Esophagus squamous epithelium (tissue), 5 donors: Measurements from ENCODE around the gene ERC2. TPM values are rescaled to one million over a fixed set of nuclear protein-coding genes. Genes with fewer than 3 reads are reported as not detected.
"Not testable (repeated sequence)": the region's sequence is repeated elsewhere in the genome, so short reads cannot be mapped to it uniquely, and the experiment has no call there.

Source experiments
- DNase-seq: peaks from one replicate; lab custom pipeline; 2025; lab: John Stamatoyannopoulos, UW
- H3K27ac ChIP-seq, 4 donors: fragments of 200-600 bp; sonication (generic); one replicate each; pipeline ENCODE4 v1.5.1; 2016 to 2019; ENCODE audit warnings: mild to moderate bottlenecking in 1 of 4
- H3K27me3 ChIP-seq, 4 donors: fragments of 200-600 bp; sonication (generic); 1 replicate in 3 of 4; 2 replicates in 1 of 4; pipeline versions ENCODE4 v1.5.1 to v1.6.0; 2017 to 2021; ENCODE audit warnings: antibody characterized with exemption in 1 of 4
- H3K36me3 ChIP-seq, 3 donors: fragments of 200-600 bp; sonication (generic); one replicate each; pipeline ENCODE4 v1.5.1; 2016 to 2019
- H3K4me1 ChIP-seq, 3 donors: fragments of 200-600 bp; sonication (generic); one replicate each; pipeline ENCODE4 v1.5.1; 2017 to 2019
- H3K4me3 ChIP-seq, 4 donors: fragments of 200-600 bp; sonication (generic); 1 replicate in 3 of 4; 2 replicates in 1 of 4; pipeline ENCODE4 v1.5.1; 2016 to 2019; ENCODE audit warnings: mild to moderate bottlenecking in 2 of 4, moderate library complexity in 1 of 4
- H3K9me3 ChIP-seq, 3 donors: fragments of 200-600 bp; sonication (generic); one replicate each; pipeline ENCODE4 v1.5.1; 2016 to 2019
- POLR2A ChIP-seq, 4 donors: fragments of 450-650 bp; IDR thresholded peaks; one replicate each; pipeline ENCODE4 v1.6.1; 2017; ENCODE audit warnings: antibody characterized with exemption in 4 of 4, mild to moderate bottlenecking in 4 of 4, moderate library complexity in 3 of 4
- WGBS, 2 donors: methylation state at CpG; one replicate each; pipeline ENCODE4 v1.1.5; 2018; 5-methylcytosine and 5-hydroxymethylcytosine counted together
- intact Hi-C: fragments of 100-400 bp; cut with DNase I; formaldehyde crosslinking; loops from one replicate; pipeline ENCODE4 v1.15.0; 2022
- total RNA-seq, 4 donors: library from RNA; depleted of rRNA; stranded (reverse); fragments of >200 nt; gene quantifications; one replicate each; pipeline ENCODE4 v1.1.0, GENCODE V29; 2016
- TF ChIP-seq, protein P1 (sequence below), 6 experiments: fragments of 450-650 bp in 4 of 6; fragments of 200-600 bp in 2 of 6; sonication (generic) in 2 of 6; IDR thresholded peaks; one replicate each; pipeline ENCODE4 v1.5.1; 2016 to 2019; ENCODE audit warnings: antibody characterized with exemption in 6 of 6, mild to moderate bottlenecking in 4 of 6, moderate library complexity in 4 of 6
- donor health status: DM: yes; HTN: yes; CAD: no.

ERC2 gene
- total RNA-seq: 1 to 10 TPM in 2 of 4 donors, under 1 TPM in 2; 0.12 to 1.9 (median 0.86) TPM

DNA sequence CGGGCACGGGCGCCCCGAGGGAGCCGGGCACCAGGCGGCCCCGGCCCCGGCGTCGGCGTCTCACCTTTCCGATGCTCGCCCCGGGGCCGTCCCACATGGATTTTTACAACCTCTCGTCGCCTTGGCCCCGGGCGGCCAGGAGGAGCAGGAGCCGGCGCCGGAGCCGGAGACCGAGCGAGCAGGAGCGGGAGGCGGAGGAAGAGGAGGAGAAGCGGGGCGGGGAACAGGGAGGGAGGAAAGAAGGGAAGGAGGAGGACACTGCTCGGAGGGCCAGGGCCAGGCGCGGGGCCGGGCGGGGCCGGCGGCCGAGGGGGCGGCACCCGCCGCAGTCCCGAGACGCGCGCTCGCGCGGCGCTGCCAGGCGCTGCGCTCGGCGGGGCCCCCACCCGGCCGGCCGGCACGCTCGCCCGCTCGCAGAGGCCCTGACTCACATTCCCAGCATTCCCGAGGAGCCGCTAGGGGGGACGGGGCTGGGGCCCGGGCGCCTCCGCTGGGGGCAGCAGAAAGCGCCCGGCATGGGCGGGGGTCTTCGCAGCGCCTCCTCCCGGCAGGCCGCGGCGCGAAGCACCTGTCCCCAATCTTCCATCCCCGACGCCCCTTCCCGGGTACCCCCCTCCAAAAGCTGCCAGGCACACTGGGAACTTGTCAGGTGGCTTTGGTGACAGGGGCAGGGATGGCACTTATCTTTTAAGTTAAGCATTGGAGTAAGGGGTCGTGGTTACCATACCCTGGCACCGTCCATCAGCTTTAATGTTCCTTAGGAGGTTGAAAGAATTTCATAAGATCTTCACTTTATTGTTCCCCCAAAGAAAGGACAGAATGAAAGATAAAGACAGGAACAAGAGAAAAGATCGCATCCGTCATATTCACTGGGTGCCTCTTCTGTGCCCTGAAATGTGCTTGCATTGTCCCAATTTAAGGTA, at the start of gene ERC2:
Gene ERC2, minus strand, starts transcription at position 284 of the 923 bp plus-strand sequence.
- peaks cover 0 to 84% (median 2%) of the 10 kb centered on the region in 4 donors for H3K27me3 ChIP-seq
- H3K4me3 ChIP-seq: peak within 1 kb of the TSS; percentile 37 to 68 (median 47)
- intact Hi-C loops: no loop called here
- TF ChIP-seq, protein P1, sequence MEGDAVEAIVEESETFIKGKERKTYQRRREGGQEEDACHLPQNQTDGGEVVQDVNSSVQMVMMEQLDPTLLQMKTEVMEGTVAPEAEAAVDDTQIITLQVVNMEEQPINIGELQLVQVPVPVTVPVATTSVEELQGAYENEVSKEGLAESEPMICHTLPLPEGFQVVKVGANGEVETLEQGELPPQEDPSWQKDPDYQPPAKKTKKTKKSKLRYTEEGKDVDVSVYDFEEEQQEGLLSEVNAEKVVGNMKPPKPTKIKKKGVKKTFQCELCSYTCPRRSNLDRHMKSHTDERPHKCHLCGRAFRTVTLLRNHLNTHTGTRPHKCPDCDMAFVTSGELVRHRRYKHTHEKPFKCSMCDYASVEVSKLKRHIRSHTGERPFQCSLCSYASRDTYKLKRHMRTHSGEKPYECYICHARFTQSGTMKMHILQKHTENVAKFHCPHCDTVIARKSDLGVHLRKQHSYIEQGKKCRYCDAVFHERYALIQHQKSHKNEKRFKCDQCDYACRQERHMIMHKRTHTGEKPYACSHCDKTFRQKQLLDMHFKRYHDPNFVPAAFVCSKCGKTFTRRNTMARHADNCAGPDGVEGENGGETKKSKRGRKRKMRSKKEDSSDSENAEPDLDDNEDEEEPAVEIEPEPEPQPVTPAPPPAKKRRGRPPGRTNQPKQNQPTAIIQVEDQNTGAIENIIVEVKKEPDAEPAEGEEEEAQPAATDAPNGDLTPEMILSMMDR (IDR thresholded peaks at IDR 0.05): no peak
- TF ChIP-seq POLR2A (IDR thresholded peaks at IDR 0.05): no peak
- DNase-seq: no peak
- no peaks in the 10 kb centered on the region for H3K9me3 ChIP-seq
- peaks cover 4 to 25% (median 6%) of the 10 kb centered on the region in 3 donors for H3K4me1 ChIP-seq
- WGBS, 2 donors: 53 to 56% methylated on average over 4 to 5 of the region's 82 CpGs
- no peaks in the 10 kb centered on the region for H3K36me3 ChIP-seq
- no peak within 1 kb of the TSS for H3K27ac ChIP-seq

DNA sequence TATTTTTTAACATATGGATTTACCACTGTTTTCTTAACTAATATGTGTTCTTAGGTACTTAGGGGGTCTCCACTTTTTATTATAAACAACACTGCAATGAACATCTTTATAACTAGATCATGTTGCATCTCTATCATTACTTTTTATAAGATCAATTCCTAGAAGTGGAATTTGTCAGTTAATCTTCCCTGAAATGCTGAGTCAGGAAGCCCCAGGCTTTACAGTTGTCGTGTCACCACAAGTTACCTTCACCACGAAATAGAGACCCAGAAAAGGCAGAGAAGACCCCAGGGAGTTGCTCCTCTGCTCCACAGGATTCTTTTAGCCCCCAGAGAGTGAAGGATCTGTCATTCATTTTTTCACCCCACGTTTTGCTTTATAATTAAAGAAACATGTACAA, 34.5 kb upstream of the ERC2 start:
- no peaks in the 10 kb centered on the region for H3K4me1 ChIP-seq

DNA sequence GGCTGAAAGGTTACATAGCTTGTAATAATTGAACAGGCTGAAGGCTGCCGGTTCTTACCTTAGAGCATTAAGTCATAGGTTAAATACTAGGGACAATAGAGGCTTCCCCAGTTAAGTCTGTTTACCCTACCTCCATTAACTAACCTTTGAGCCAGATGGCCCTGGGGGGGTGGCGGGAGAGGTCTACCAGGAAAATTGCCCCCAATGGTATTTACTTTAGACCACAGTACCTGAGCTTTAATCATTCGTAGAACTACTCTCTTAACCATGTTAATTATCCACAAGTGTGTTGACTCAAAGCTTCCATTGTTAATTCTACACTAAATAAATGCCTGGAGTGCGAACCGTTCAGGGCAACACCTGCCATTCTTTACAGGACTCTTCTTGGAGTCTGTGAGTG, 28.1 kb upstream of the ERC2 start:
- H3K9me3 ChIP-seq, H3K4me3 ChIP-seq, H3K27ac ChIP-seq, H3K36me3 ChIP-seq, H3K4me1 ChIP-seq, DNase-seq, intact Hi-C loops: not testable (repeated sequence)
- peaks cover 0 to 38% (median 0%) of the 10 kb centered on the region in 4 donors for H3K27me3 ChIP-seq
- WGBS, 2 donors: 39 to 66% methylated on average over 4 to 5 of the region's 5 CpGs

More for the DNA sequence above, 34.5 kb upstream of the ERC2 start:
- H3K27me3 ChIP-seq: peaks cover 0 to 26% (median 0%) of the 10 kb centered on the region in 4 donors
- intact Hi-C loops: no loop called here
- H3K27ac ChIP-seq: no peak overlapping the region
- WGBS, 2 donors: 35 to 37% methylated on average over 3 of the region's 3 CpGs
- no peak overlapping the region for H3K4me3 ChIP-seq
- DNase-seq: no peak
- no peaks in the 10 kb centered on the region for H3K36me3 ChIP-seq
- H3K9me3 ChIP-seq: no peaks in the 10 kb centered on the region
- TF ChIP-seq, protein P1 (IDR thresholded peaks at IDR 0.05): no peak
- TF ChIP-seq POLR2A (IDR thresholded peaks at IDR 0.05): no peak

DNA sequence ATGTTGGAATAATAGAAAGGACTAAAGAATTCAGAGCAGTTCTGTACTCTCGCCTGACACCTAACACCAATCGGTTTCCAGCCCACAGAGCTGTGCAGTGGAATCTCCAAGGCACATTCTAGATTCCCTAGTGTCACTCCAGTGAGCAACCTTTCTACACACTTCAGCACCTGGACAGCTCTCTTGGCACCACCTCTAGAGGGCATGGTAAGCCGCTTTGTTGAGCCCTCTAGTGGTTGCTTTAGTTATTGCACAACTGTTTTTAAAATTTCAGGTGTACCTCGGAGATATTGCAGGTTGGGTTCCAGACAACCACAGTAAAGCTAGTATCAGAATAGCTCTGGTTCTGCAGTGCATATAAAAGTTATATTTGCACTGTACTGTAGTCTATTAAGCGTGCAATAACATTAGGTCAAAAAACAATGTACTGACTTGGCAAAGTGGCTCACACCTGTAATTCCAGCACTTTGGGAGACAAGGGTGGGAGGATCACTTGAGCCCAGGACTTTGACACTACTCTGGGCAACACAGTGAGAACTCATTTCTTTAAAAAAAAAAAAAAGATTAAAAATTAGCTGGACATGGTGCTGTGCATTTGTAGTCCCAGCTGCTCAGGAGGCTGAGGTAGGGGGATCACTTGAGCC, 26.5 kb upstream of the ERC2 start:
- Histone ChIP-seq H3K27ac (no peak overlapping the region), H3K36me3 (no peaks in the 10 kb centered on the region), H3K4me3 (no peak overlapping the region), H3K4me1 (no peaks in the 10 kb centered on the region), H3K27me3 (peaks cover 0 to 33% (median 0%) of the 10 kb centered on the region in 4 donors), H3K9me3 (no peaks in the 10 kb centered on the region)
- no peak for DNase-seq
- intact Hi-C loops: no loop called here
- no peak for TF ChIP-seq POLR2A (IDR thresholded peaks at IDR 0.05)
- TF ChIP-seq, protein P1 (IDR thresholded peaks at IDR 0.05): peak; percentile 75 to 93 (median 84)
- 2 to 10% methylated on average over 4 to 5 of the region's 5 CpGs for WGBS, 2 donors

DNA sequence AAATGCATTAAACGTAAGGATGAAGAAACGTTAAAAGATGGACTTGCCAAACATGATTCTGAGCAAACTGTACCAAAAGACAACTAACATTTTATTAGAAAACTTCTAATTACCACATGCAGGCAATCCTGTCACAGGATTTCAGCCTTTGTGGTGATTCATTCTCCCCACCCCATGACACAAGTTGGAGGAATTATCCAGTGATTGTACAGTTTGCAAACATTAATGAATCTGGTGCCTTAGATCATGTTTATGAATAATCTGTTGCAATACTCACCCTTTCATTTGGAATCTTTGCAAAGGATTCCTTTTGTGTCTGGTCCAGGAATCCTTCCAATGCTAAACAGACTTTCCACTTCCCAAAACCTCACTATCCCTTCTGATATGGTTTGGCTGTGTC, 23.3 kb upstream of the ERC2 start:
- peaks cover 0 to 58% (median 0%) of the 10 kb centered on the region in 4 donors for H3K27me3 ChIP-seq
- no peak for DNase-seq
- intact Hi-C loops: no loop called here
- no peaks in the 10 kb centered on the region for H3K4me1 ChIP-seq
- H3K36me3 ChIP-seq: no peaks in the 10 kb centered on the region
- WGBS, 2 donors: 54 to 67% methylated on average over 2 of the region's 2 CpGs
- TF ChIP-seq POLR2A (IDR thresholded peaks at IDR 0.05): no peak
- TF ChIP-seq, protein P1 (IDR thresholded peaks at IDR 0.05): no peak
- H3K27ac ChIP-seq: no peak overlapping the region
- no peaks in the 10 kb centered on the region for H3K9me3 ChIP-seq
- H3K4me3 ChIP-seq: no peak overlapping the region
